Common myeloid progenitor, CD34-positive (primary cell): Measurements from ENCODE around the gene WWOX.

ENCODE experiments used
- CTCF ChIA-PET: fragments of 350-600 bp; sonication (Branson Sonifier 250); formaldehyde crosslinking; loops from one replicate; lab custom pipeline; 2021; ENCODE audit warnings: antibody characterized with exemption; lab: Charles Lee
- POLR2A ChIA-PET: fragments of 350-600 bp; sonication (Branson Sonifier 250); formaldehyde crosslinking; loops from one replicate; lab custom pipeline; 2021; ENCODE audit warnings: antibody characterized with exemption; lab: Charles Lee
- DNase-seq, 3 donors: peaks; one replicate each; pipeline versions ENCODE4 v3.0.0 to v3.0.0-alpha.2; 2013
- H3K27ac ChIP-seq, 2 experiments: 1 replicate in 1 of 2; 2 replicates in 1 of 2; pipeline ENCODE4 v1.7.0; 2013; ENCODE audit warnings: inconsistent platforms in 2 of 2, low read length in 2 of 2, mild to moderate bottlenecking in 2 of 2, low read depth in 1 of 2, moderate library complexity in 1 of 2; ENCODE audit not compliant: severe bottlenecking in 2 of 2, insufficient read depth in 1 of 2, poor library complexity in 1 of 2
- H3K27me3 ChIP-seq, 5 experiments: replicated peaks in 2 of 5; 1 replicate in 3 of 5; 2 replicates in 2 of 5; pipeline versions ENCODE4 v1.6.1 to v1.7.0; 2013; ENCODE audit warnings: low read length in 4 of 5, mild to moderate bottlenecking in 2 of 5, moderate library complexity in 2 of 5, inconsistent platforms in 1 of 5; ENCODE audit not compliant: insufficient read depth in 5 of 5, control insufficient read depth in 4 of 5
- H3K36me3 ChIP-seq, 4 experiments: 1 replicate in 2 of 4; 2 replicates in 2 of 4; pipeline versions ENCODE4 v1.6.1 to v1.7.0; 2013; ENCODE audit warnings: low read length in 3 of 4, control low read depth in 1 of 4, mild to moderate bottlenecking in 1 of 4; ENCODE audit not compliant: control insufficient read depth in 4 of 4, insufficient read depth in 4 of 4
- H3K4me1 ChIP-seq, 4 experiments: 1 replicate in 3 of 4; 2 replicates in 1 of 4; pipeline versions ENCODE4 v1.6.1 to v1.7.1; 2013; ENCODE audit warnings: low read length in 3 of 4, mild to moderate bottlenecking in 3 of 4, control low read depth in 1 of 4, inconsistent platforms in 1 of 4, moderate library complexity in 1 of 4; ENCODE audit not compliant: control insufficient read depth in 4 of 4, insufficient read depth in 4 of 4; ENCODE audit errors: control extremely low read depth in 1 of 4
- H3K4me3 ChIP-seq, 7 experiments: 1 replicate in 4 of 7; 2 replicates in 3 of 7; pipeline versions ENCODE4 v1.5.1 to v1.7.0; 2013; ENCODE audit warnings: mild to moderate bottlenecking in 7 of 7, low read length in 6 of 7, moderate library complexity in 6 of 7, inconsistent platforms in 2 of 7, low read depth in 2 of 7, control low read depth in 1 of 7; ENCODE audit not compliant: insufficient read depth in 4 of 7, control insufficient read depth in 1 of 7; ENCODE audit errors: extremely low read depth in 1 of 7
- H3K9me3 ChIP-seq, 5 experiments: 1 replicate in 4 of 5; 2 replicates in 1 of 5; pipeline versions ENCODE4 v1.6.1 to v1.7.1; 2013; ENCODE audit warnings: low read length in 4 of 5, mild to moderate bottlenecking in 2 of 5, inconsistent platforms in 1 of 5, low read depth in 1 of 5, moderate library complexity in 1 of 5; ENCODE audit not compliant: control insufficient read depth in 4 of 5, insufficient read depth in 2 of 5; ENCODE audit errors: control extremely low read depth in 1 of 5
- WGBS: methylation state at CpG from one replicate; pipeline ENCODE4 v1.1.5; 2013; ENCODE audit not compliant: insufficient coverage; 5-methylcytosine and 5-hydroxymethylcytosine counted together

WWOX gene

GRCh38 chr16:78668393-78668792 lies 568.9 kb downstream of the WWOX start:
- WGBS: 71% methylated on average over 2 of the region's 3 CpGs
- Histone ChIP-seq H3K9me3 (no peaks in the 10 kb centered on the region), H3K4me1 (no peaks in the 10 kb centered on the region), H3K36me3 (no peaks in the 10 kb centered on the region), H3K4me3 (no peak overlapping the region), H3K27me3 (no peaks in the 10 kb centered on the region), H3K27ac (no peak overlapping the region)
- ChIA-PET CTCF (interaction anchor here (1.3 kb wide), 1 partner anchor 15 kb away, joined by 4 read pairs; no protein-coding TSS in a partner anchor), POLR2A (no interaction called here)
- DNase-seq: no peak

- WGBS: 90% methylated on average over 6 of the region's 9 CpGs
- H3K36me3 ChIP-seq: no peaks in the 10 kb centered on the region
- no peak overlapping the region for H3K27ac ChIP-seq
These were observed 570.5 kb downstream of the WWOX start for GRCh38 chr16:78669994-78670393.

GRCh38 chr16:78672779-78673556 lies 573.5 kb downstream of the WWOX start:
- H3K36me3 ChIP-seq: no peaks in the 10 kb centered on the region
- H3K27ac ChIP-seq: no peak overlapping the region
- no peak overlapping the region for H3K4me3 ChIP-seq
- CTCF ChIA-PET: no interaction called here
- POLR2A ChIA-PET: no interaction called here
- peaks cover 0 to 10% (median 7%) of the 10 kb centered on the region in 4 experiments for H3K4me1 ChIP-seq
- H3K9me3 ChIP-seq: no peaks in the 10 kb centered on the region
- no peaks in the 10 kb centered on the region for H3K27me3 ChIP-seq
- DNase-seq: no peak
- WGBS: 98% methylated on average over 12 of the region's 17 CpGs

More at GRCh38 chr16:78669994-78670393, 570.5 kb downstream of the WWOX start:
- Histone ChIP-seq H3K27me3 (no peaks in the 10 kb centered on the region), H3K4me1 (no peaks in the 10 kb centered on the region), H3K4me3 (no peak overlapping the region), H3K9me3 (no peaks in the 10 kb centered on the region)
- no peak for DNase-seq
- CTCF ChIA-PET: no interaction called here
- POLR2A ChIA-PET: no interaction called here

GRCh38 chr16:78673884-78674283 lies 574.4 kb downstream of the WWOX start:
- H3K4me3 ChIP-seq: no peak overlapping the region
- ChIA-PET POLR2A (interaction anchor here (0.7 kb wide), 1 partner anchor 107 kb away, joined by 3 read pairs; no protein-coding TSS in a partner anchor), CTCF (no interaction called here)
- H3K9me3 ChIP-seq: no peaks in the 10 kb centered on the region
- DNase-seq: no peak
- 100% methylated on average over 2 of the region's 5 CpGs for WGBS
- H3K27me3 ChIP-seq: no peaks in the 10 kb centered on the region
- H3K27ac ChIP-seq: no peak overlapping the region
- H3K4me1 ChIP-seq: peaks cover 0 to 13% (median 8%) of the 10 kb centered on the region in 4 experiments
- H3K36me3 ChIP-seq: no peaks in the 10 kb centered on the region

- no peaks in the 10 kb centered on the region for H3K9me3 ChIP-seq
- CTCF ChIA-PET: no interaction called here
- 100% methylated on average over 1 of the region's 6 CpGs for WGBS
- POLR2A ChIA-PET: no interaction called here
- H3K4me3 ChIP-seq: no peak overlapping the region
- H3K36me3 ChIP-seq: no peaks in the 10 kb centered on the region
- peaks cover 0 to 13% (median 8%) of the 10 kb centered on the region in 4 experiments for H3K4me1 ChIP-seq
- no peaks in the 10 kb centered on the region for H3K27me3 ChIP-seq
- no peak for DNase-seq
- no peak overlapping the region for H3K27ac ChIP-seq
These were observed 575.9 kb downstream of the WWOX start for GRCh38 chr16:78675312-78675711.

DNA sequence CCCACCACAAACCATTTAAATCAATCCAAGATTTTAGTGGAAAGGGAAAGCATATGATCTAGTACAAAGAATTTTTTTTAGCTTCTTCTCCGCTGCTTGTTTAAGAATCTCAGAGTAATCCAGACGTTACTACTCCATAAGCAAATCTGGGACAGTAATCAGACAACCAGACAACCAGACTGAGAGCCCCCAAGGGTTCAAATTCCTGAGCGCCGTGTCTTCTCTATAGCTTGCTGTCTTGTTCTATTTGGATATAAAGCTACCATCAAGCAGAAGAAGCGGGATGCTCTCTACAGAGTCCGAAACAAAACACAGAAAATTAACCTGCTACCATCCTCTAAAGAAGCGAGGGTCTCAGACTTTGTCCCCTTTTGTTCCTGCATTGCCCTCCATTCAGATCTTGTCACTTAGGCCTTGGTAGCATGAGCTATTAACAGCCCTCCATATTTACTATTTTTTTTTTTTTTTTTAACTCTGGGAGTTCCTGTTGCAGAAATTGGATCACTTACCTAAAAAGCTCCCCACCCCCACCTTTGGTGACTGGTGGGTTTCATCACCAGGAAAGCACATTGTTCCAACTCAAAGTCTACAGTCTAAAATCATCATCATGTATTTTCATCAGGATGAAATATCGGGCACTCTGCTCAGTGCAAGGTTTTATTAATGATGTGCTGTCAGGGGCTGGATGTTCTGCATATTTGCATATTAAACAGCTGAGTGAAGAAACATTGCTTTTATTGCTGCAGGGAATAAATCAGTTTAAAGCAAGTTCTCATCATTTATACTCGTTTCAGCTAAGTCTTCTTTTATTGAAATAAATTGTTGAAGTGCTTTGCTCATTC lies 576.7 kb downstream of the WWOX start:
- Histone ChIP-seq H3K4me1 (peaks cover 0 to 13% (median 8%) of the 10 kb centered on the region in 4 experiments), H3K36me3 (no peaks in the 10 kb centered on the region), H3K27me3 (no peaks in the 10 kb centered on the region), H3K27ac (no peak overlapping the region), H3K9me3 (no peaks in the 10 kb centered on the region), H3K4me3 (no peak overlapping the region)
- ChIA-PET POLR2A (no interaction called here), CTCF (interaction anchor here (0.8 kb wide), 1 partner anchor 336 kb away, joined by 3 read pairs; no protein-coding TSS in a partner anchor)
- WGBS: 100% methylated on average over 2 of the region's 9 CpGs
- no peak for DNase-seq
